Measurements from ENCODE around the gene GAS7. TPM values are rescaled to one million over a fixed set of nuclear protein-coding genes. Genes with fewer than 3 reads are reported as not detected.
A peak's percentile ranks its signal among the peaks of the same experiment; 100 is the strongest.

GAS7 gene
- total RNA-seq, 3 donors from 2014 or later (not counting 1 experiment from before 2014, with no cell fraction given), result 70.7 to 89.1 (median 84.8) TPM

GRCh38 chr17:10094797-10095196 is 103.6 kb downstream of the GAS7 start:
- H3K36me3 Mint-ChIP-seq, result peaks cover 5% of the 10 kb centered on the region
- H3K27ac Mint-ChIP-seq, result peak overlapping the region; percentile 69 to 78
- intact Hi-C loops (cut with micrococcal nuclease), result no loop called here

GRCh38 chr17:10092595-10092994 is 105.8 kb downstream of the GAS7 start:
- WGBS (ENCODE audit: insufficient coverage), result 87% methylated on average over 2 of the region's 2 CpGs
- H3K9me3 ChIP-seq (ENCODE audit: control insufficient read depth, insufficient read depth, low read length), result peaks cover 4% of the 10 kb centered on the region
- Mint-ChIP-seq H3K27me3 (ENCODE audit: low read depth in 2 of 2) (no peaks in the 10 kb centered on the region), H3K27ac (peak overlapping the region in 1 of 2 donors; percentile 1), H3K36me3 (peaks cover 5% of the 10 kb centered on the region), H3K9me3 (no peaks in the 10 kb centered on the region), H3K4me3 (no peak overlapping the region), H3K4me1 (peaks cover 53 to 60% of the 10 kb centered on the region in 2 donors)
- no peak for TF ChIP-seq CTCF (IDR thresholded peaks at IDR 0.05)
- ATAC-seq (no peak), DNase-seq (no peak)
- no peak overlapping the region for H3K27ac ChIP-seq (ENCODE audit: low read length)
- H3K4me3 ChIP-seq (ENCODE audit: low read length), result no peak overlapping the region
- intact Hi-C loops (cut with micrococcal nuclease), result no loop called here
- H3K27me3 ChIP-seq (ENCODE audit: control insufficient read depth, insufficient read depth, low read length), result no peaks in the 10 kb centered on the region
- H3K36me3 ChIP-seq (ENCODE audit: control insufficient read depth, insufficient read depth, low read length), result peaks cover 3% of the 10 kb centered on the region
- peaks cover 22% of the 10 kb centered on the region for H3K4me1 ChIP-seq (ENCODE audit: control insufficient read depth, insufficient read depth, low read length)

More at GRCh38 chr17:10094797-10095196, 103.6 kb downstream of the GAS7 start:
- ATAC-seq (no peak), DNase-seq (no peak)
- no peak for TF ChIP-seq CTCF (IDR thresholded peaks at IDR 0.05)
- peaks cover 52 to 55% of the 10 kb centered on the region in 2 donors for H3K4me1 Mint-ChIP-seq
- no peaks in the 10 kb centered on the region for H3K27me3 ChIP-seq (ENCODE audit: control insufficient read depth, insufficient read depth, low read length)
- no peaks in the 10 kb centered on the region for H3K9me3 Mint-ChIP-seq
- no peaks in the 10 kb centered on the region for H3K27me3 Mint-ChIP-seq (ENCODE audit: low read depth in 2 of 2)
- no peak overlapping the region for H3K4me3 Mint-ChIP-seq
- no peak overlapping the region for H3K4me3 ChIP-seq (ENCODE audit: low read length)
- 93% methylated on average over 7 of the region's 8 CpGs for WGBS (ENCODE audit: insufficient coverage)
- peaks cover 4% of the 10 kb centered on the region for H3K9me3 ChIP-seq (ENCODE audit: control insufficient read depth, insufficient read depth, low read length)
- no peak overlapping the region for H3K27ac ChIP-seq (ENCODE audit: low read length)
- H3K36me3 ChIP-seq (ENCODE audit: control insufficient read depth, insufficient read depth, low read length), result peaks cover 3% of the 10 kb centered on the region
- H3K4me1 ChIP-seq (ENCODE audit: control insufficient read depth, insufficient read depth, low read length), result peaks cover 18% of the 10 kb centered on the region

- DNase-seq (no peak), ATAC-seq (no peak)
- Histone ChIP-seq H3K4me3 (ENCODE audit: low read length) (no peak overlapping the region), H3K27ac (ENCODE audit: low read length) (no peak overlapping the region), H3K4me1 (ENCODE audit: control insufficient read depth, insufficient read depth, low read length) (peaks cover 19% of the 10 kb centered on the region), H3K27me3 (ENCODE audit: control insufficient read depth, insufficient read depth, low read length) (no peaks in the 10 kb centered on the region), H3K9me3 (ENCODE audit: control insufficient read depth, insufficient read depth, low read length) (peaks cover 4% of the 10 kb centered on the region), H3K36me3 (ENCODE audit: control insufficient read depth, insufficient read depth, low read length) (peaks cover 3% of the 10 kb centered on the region)
- TF ChIP-seq CTCF (IDR thresholded peaks at IDR 0.05), result no peak
- 94% methylated on average over 5 of the region's 5 CpGs for WGBS (ENCODE audit: insufficient coverage)
- peak overlapping the region in 1 of 2 donors; percentile 4 for H3K27ac Mint-ChIP-seq
- no peaks in the 10 kb centered on the region for H3K27me3 Mint-ChIP-seq (ENCODE audit: low read depth in 2 of 2)
- peaks cover 5% of the 10 kb centered on the region for H3K36me3 Mint-ChIP-seq
- no peaks in the 10 kb centered on the region for H3K9me3 Mint-ChIP-seq
- no peak overlapping the region for H3K4me3 Mint-ChIP-seq
- peaks cover 57 to 64% of the 10 kb centered on the region in 2 donors for H3K4me1 Mint-ChIP-seq
- intact Hi-C loops (cut with micrococcal nuclease), result no loop called here
Measured at GRCh38 chr17:10091046-10091445, 107.4 kb downstream of the GAS7 start.

GRCh38 chr17:10089196-10089804 is 109.1 kb downstream of the GAS7 start:
- ATAC-seq, result no peak
- no peak for DNase-seq
- 100% methylated on average over 4 of the region's 4 CpGs for WGBS (ENCODE audit: insufficient coverage)
- Mint-ChIP-seq H3K4me3 (no peak overlapping the region), H3K4me1 (peaks cover 50 to 53% of the 10 kb centered on the region in 2 donors), H3K36me3 (peaks cover 5% of the 10 kb centered on the region), H3K27ac (peak overlapping the region in 1 of 2 donors; percentile 36), H3K27me3 (ENCODE audit: low read depth in 2 of 2) (no peaks in the 10 kb centered on the region), H3K9me3 (no peaks in the 10 kb centered on the region)
- Histone ChIP-seq H3K9me3 (ENCODE audit: control insufficient read depth, insufficient read depth, low read length) (peaks cover 4% of the 10 kb centered on the region), H3K27me3 (ENCODE audit: control insufficient read depth, insufficient read depth, low read length) (no peaks in the 10 kb centered on the region), H3K4me3 (ENCODE audit: low read length) (no peak overlapping the region), H3K27ac (ENCODE audit: low read length) (no peak overlapping the region), H3K36me3 (ENCODE audit: control insufficient read depth, insufficient read depth, low read length) (peaks cover 3% of the 10 kb centered on the region), H3K4me1 (ENCODE audit: control insufficient read depth, insufficient read depth, low read length) (peaks cover 11% of the 10 kb centered on the region)
- no peak for TF ChIP-seq CTCF (IDR thresholded peaks at IDR 0.05)
- intact Hi-C loops (cut with micrococcal nuclease), result no loop called here

Data from natural killer cell (primary cell).